Inflammatory macrophage (primary cell): ENCODE measurements around the gene PRKX.
"Not testable (repeated sequence)": the region's sequence is repeated elsewhere in the genome, so short reads cannot be mapped to it uniquely, and the experiment has no call there.

ENCODE experiments used
- DNase-seq, 2 donors: peaks; one replicate each; pipeline ENCODE4 v3.0.0-alpha.2; 2020 to 2022

Gene PRKX

DNA sequence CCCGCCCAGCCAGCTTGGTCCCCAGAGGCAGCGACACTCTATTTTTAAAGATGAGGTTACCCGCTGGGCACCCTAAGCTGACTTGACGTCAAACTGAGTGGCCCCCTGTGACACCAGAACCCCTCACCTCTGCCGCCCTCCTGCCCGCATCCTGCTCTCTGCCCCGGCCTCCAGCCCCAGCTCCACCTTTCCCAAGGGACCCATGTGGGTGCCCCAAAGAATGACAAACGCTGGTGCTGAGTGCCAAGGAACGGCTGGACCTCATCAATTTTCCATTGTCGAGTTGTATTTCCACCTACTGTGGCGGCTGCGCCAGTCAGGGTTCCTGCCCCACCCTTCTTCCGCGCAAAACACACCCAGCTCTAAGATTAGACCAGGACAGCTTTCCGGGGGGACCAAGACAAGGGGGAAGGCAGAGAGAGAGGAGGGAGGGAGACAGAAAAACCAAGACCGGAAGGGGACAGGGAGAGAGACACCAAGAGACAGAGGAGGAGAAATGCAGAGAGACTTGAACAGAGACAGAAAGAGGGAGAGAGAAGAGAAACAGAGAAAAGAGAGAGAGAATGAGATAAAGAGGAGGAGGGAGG is 2.0 kb downstream of the PRKX start:
- no peak for DNase-seq

DNA sequence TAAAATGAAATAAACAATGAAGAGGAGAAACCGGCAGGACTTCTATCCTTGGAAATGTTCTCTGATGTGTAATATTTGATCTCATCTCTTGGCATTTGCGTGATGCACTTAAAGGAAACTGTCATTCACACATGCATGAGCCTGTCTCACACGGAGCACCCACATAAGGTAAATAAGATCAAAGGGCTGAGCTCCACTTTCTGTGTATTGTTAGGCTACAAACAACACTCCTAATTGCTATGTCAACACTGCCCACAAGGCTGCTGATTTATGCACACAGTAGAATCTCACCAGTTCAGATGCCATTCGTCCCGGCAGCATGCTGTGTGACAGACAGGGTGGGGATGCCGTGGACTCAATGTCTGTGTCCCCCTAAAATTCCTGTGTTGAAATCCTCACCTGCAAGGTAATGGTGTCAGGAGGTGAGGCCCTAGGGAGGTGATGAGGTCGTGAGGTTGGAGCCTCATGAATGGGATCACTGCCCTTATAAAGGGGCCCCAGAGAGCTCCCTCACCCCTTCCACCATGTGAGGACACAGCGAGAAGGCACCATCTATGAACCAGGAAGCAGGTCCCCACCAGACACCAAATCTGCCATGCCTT is 5.7 kb downstream of the PRKX start:
- DNase-seq, result not testable (repeated sequence)

DNA sequence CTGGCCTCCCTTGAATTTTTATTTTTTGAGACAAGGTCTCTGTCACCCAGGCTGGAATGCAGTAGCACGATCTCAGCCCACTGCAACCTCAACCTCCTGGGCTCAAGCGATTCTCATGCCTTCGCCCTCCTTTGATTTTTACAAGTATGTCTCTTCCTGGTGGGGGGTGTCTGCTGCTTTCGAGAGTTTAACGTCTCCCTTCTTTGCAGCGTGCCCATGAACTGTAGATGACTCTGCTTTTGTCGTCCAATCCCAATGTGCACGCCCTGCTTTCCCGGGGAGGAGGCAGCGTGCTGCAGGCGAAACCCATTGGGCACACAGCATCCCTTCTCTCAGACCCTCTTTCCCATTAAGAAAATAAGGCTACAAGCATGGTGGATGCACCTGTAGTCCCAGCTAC is 7.0 kb downstream of the PRKX start:
- DNase-seq, result no peak

DNA sequence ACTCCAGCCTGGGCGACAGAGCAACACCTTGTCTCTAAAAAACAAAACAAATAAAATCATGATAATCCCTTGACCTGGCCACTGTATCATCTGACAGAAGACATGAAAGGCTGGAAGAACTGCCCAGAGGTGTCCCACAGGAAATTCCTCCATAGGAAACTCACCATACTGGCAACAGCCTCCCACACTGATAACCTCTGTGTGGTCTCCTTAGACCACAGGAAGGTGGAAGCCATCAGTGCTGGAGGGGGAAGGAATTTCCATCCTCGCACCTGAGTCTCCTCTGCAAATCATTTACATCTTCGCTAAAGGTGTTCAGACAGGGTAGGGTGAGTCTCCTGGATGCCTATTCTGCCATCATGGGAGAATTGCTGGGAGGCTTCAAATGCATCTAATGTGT is 10.2 kb downstream of the PRKX start:
- DNase-seq, result not testable (repeated sequence)

DNA sequence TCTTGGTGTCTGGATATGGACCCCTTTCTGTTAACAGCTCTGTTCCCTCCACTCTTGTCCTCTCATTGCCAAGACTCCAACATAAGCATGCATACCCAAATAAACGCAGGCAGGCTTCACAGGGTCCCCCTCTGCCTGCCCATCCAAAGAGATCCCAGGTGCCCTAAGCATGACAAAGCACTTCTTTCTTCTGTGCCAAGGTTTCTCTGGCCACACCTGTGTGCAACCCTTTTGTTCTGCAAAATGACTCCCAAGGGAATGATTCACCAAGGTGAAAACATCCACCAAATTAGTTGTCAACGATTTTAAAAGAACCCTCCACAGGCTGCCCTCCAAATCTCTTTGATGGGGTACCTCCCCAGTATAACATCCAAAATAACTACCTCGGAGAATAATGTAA is 11.4 kb downstream of the PRKX start:
- DNase-seq, result not testable (repeated sequence)

DNA sequence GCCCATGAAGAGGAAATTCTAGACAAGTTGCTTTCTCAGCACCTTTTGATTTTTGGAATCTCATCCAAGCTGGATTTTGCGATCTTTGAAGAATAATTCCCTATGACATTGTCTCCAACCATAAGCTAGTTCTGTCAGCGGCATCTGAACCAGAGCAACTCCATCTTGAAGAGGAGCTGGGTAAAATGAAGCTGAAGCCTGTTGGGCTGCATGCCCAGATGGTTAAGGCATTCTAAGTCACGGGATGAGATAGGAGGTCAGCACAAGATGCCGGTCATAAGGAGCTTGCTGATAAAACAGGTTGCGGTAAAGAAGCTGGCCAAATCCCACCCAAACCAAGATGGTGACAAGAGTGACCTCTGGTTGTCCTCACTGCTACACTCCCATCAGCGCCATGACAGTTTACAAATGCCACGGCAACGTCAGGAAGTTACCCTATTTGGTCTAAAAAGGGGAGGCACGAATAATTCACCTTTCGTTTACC is 12.0 kb downstream of the PRKX start:
- not testable (repeated sequence) for DNase-seq

DNA sequence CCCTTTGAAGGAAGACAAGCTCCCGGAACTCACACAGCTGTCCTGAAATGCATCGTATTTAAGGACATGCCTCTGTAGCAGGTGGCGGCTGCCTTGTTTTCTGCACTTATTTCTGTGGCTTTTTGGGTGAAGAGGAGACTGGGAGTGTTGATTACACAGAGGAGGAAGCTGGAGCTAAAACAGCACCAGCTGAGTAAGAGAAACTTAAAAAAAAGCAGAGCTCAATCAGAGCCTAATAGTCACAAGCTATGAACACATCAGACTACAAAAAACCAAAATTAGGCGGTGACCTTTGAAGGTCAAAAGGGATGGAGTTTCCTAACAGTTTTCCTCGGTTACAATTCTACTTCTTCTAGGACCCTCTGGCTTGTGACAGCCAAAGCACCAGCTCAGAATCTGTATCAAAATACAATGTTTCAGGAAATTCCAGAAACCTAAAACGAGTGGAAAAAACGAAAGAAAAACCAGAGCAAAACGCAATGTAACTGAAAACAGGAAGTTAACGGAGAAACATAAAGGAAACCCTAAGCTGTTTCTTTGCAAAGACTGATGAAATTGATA is 13.5 kb downstream of the PRKX start:
- DNase-seq, result peak; percentile 60 to 69

DNA sequence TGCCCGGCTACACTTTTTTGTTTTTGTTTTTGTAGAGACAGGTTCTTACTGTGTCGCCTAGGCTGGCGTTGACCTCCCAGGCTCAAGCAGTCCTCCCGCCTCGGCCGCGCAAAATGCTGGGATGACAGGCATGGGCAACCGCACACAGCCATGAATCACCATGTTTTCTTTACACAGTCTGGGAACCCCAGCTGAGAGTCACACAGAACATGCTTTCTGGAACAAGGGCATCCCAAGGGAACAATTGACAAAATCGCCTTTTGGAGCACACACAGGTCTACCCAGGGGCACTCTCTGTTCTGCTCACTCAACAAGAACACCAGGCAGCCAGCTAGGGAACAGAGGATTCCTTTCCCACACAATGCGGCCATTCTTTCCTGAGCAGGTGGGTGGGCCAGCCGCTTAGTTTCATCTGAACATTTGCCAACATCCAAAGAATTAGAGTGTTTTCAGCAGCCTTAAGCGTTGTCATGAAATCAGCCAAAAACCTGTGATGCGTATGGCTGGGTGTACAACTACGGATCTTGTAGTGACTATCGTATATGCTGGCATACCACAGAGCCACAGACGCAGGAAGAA is 15.7 kb downstream of the PRKX start:
- no peak for DNase-seq

DNA sequence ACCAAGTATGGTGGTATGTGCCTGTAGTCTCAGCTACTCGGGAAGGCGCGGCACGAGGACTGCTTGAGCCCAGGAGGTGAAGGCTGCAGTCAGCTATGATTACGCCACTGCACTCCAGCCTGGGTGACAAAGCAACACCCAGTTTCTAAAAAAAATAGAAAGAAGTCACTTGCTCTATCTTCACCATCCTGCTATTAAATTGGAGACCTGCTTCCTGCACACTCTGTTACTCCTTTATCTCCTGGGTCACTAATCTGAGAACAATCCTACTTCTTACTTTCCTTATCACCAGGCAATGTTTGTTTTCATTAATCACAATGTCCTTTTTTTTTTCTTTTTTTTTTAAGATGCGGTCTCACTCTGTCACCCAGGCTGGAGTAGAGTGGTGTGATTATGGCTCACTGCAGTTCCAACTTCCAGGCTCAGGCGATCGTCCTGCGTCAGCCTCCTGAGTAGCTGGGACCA is 16.2 kb downstream of the PRKX start:
- DNase-seq, result peak; percentile 45 to 66

DNA sequence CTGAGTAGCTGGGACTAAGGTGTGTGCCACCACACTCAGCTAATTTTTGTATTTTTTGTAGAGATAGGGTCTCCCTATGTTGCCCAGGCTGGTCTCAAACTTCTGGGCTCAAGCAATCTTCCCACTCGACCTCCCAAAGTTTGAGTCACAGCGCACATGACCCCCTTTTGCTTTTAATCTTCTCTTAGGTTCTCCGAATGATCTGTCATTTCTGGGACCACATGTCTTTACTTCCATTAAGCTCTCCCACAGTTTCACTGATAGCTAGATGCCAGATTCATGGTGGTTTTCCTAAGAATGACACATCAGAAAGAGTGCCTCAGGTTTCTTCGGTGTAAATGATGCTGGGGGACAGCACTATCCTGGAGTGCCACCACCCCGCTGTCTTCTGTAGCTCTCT is 17.9 kb downstream of the PRKX start:
- DNase-seq, result peak; percentile 4 to 11

DNA sequence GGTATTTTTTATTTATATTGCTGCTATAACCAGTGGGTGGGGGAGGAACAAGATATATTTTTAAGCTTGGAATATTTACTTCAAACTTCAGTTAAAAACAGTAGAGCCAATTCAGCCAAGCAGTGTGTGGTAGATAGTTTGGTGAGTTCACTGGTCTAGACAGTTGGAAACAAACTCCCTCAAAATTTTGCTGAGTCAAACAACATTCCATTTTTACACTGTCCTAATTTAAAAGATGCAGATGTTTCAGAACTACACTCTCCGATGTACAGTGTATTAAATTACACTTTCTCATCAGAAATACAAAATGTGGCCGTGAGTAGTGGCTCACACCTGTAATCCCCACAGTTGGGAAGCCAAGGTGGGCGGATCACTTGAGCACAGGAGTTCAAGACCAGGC is 23.3 kb downstream of the PRKX start:
- DNase-seq, result no peak

DNA sequence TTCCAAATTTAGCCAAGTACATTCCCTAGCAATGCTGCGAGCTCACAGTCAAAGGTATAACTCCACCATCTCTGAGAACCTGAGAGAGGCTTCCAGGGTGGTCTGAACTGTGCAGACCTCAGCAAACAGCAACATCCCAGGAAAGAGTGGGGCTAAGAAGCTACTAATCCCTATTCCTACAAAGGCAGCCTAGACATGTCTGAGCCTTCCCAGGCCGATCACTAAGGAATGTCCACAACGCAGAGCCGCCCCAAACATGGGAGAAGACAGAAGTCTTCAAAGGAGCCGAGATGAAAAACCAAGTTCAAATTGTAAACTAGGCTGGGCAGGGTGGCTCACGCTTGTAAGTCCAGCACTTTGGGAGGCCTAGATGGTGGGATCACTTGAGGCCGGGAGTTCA is 30.2 kb downstream of the PRKX start:
- DNase-seq, result not testable (repeated sequence)

DNA sequence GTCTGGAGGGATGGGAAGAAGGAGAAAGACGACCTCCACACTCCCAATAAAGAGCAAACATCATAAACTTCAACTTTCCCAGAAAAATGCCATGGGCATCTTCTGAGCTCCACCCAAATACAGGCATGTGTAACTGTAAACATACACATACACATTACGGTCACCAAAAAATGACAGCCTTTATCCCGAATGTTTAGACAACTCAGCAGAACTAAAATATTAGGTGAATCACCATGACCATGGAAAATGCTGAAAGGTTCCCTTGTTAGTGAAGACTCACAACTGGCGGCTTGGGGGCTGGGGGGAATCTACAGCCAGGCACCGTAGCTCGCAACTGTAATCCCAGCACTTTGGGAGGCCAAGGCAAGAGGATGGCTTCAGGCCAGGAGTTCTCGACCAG is 33.0 kb downstream of the PRKX start:
- no peak for DNase-seq

DNA sequence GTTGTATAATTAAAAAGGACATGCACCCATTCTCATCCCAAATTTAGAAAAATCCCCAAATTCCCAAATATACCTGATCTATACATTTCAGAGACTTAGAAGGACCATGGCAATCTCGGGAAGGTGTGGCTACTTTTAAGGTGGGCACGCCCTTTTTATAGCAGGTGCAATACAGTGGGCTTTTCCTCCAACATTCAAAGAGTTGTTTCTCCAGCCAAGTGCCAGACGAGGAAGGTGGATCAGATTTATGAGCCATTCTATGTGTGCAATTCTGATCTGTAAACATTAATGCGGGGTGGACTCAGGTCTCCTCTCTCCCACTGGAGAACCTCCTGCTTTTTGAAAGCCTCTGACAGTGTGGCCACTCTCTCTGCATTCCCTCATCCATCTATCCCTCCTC is 33.8 kb downstream of the PRKX start:
- no peak for DNase-seq

DNA sequence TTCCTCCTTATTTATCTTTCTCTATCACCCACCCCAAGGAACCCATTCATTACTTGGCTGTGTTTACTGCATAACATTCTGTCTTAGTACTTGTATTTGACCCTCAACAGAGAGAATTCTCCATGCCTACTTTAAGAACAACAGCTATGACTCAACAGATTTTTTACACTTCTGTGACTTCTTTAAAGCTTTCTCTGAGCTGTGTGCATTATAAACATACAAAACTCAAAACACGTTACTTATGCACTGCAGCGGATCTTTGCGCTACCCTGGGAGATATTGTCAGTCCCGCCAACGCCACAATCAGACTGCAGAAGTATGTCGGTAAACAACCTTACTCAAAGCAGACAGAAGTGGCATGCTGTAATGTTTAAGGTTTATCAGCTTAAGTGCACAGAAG is 35.1 kb downstream of the PRKX start:
- no peak for DNase-seq

DNA sequence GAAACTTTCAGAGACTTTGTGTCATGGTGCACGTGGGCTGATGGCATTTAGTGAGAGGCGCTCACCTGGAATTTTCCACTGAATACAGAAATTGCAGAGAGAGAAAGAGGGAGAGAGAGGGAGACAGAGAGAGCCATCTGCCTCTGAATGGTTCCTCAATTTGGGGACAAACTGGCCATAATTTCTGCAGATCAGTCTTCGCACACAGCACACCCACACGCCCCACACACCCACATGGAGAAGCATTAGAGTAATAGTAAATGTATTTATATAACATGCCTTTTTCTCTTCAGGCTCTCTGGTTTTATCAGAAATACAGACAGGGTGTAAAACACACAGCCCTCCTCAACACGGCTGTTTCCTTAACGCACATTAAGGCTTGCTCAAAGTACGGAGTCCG is 38.6 kb downstream of the PRKX start:
- DNase-seq, result peak; percentile 34 to 71

DNA sequence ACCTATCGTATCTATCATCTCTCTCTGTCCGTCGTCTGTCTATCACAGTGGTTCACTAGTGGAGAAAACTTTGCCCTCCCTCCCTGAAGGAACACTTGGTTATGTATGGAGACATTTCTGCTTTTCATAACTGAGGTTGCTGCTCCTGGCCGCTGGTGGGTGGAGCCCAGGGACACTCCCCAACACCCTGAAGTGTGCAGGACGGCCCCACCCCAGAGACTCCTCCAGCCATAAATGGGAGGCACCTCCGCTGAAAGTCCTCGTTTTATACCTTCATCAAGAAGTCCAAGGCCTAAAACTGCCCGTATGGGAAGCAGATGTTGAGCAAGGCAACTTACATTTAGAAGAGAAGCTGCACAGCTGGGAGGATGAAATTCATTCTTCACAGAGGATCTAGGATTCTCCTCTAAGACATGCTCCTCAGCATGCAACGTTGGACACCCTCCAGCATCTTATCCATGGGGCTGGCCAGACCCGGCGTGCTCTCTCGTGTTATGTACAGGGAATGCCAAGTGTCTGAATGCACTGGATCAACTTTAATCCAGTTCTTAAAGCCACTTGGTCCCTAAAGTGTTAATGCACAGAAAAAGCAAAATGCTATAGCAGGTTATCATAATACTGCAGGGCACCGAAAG is 43.5 kb downstream of the PRKX start:
- DNase-seq, result no peak

DNA sequence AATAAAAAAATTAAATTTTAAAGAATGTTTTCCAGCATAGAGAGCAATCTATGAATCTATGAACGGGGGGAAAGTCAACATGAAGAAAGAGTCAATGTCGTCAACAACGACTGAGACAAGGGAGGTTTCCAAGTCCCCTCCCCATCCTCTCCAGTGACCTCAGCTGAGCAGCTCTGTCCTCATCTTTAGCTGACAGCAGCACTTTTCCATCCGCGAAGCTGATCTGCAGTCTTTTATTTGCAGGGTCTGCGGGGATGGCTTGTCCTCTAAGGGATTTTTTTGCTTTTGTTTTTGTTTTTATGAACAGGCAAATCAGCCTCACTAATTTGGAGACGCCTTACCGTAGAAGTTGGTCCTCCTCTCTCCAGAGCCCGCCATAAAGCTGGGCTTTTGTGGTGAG is 46.5 kb downstream of the PRKX start:
- DNase-seq, result no peak

DNA sequence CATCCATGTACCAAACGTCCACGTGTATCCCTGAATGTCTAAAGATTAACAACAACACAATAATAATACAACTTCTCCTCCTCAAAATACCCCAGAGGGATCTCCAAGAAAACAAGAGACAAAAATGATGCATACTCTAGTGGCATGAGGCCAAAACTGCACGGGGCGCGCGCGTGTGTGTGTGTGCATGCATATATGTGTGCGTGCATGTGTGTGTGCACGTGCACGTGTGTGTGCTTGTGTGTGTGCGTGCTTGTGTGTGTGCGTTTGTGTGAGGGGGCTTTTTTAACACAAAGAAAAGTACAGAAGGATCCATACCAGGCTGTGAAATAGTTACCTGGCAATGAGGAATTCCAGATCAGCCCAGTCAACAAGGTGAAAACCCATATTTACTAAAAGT is 48.5 kb downstream of the PRKX start:
- DNase-seq, result no peak

DNA sequence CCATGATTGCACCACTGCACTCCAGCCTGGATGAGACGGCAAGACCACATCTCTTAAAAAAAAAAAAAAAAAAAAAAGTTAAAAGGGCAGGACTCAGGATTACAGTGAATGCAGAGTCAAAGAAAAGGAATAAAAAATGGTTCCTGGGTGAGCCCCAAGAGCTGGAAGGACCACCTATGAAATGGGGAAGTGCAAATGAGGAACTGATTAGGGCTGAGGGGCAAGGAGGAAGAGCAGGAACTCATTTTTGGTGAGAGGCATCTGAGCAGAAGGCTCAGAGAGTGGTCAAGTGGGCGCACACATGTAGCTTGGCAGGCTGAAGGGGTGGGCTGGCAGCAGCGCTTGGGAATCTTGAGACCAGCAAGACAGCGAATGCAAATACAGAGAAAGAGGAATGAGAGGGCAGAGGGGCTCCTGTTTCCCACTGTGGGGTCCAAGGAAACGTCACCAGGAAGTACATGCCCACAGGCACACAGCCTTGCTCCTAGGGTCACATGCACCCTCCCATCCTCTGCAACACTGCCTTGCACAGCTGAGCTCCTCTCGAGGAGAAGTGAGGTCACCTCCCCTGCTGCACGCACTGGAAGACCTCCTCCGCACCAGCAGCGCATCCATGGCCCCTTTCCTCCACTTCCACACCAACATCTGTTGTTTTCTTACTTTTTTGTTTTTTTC is 49.7 kb downstream of the PRKX start:
- peak; percentile 70 to 87 for DNase-seq

DNA sequence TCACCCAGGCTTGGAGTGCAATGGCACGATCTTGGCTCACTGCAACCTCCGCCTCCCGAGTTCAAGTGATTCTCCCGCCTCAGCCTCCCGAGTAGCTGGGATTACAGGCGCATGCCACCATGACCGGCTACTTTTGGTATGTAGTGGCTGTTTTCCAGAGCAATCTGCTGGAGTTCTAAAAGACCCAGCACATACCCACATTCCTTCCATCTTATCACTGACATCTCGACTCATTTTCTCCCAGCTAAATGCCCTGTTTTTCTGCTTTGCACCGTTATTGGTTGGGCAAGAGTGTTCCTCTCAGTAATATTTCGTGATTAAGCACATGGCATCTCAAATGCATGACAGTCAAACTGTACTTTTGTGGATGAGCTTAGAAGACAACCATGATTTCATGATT is 53.7 kb downstream of the PRKX start:
- DNase-seq, result no peak

DNA sequence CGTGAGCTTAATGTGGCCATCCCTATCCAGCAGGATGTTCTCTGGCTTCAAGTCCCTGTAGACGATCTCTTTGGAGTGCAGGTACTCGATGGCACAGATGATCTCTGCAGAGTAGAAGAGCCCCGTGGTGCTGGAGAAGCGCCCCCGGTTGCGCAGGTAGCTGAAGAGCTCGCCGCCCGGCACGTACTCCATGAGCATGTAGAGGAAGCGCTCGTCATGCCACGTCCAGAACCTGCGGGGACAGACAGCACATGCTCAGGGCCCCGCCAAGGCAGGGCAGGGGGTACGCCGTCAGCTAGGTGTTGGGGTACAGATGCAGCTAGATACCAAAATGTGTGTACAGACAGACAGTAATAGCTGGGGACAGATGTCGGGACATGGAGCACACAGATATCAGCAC is 58.3 kb downstream of the PRKX start:
- DNase-seq, result no peak

DNA sequence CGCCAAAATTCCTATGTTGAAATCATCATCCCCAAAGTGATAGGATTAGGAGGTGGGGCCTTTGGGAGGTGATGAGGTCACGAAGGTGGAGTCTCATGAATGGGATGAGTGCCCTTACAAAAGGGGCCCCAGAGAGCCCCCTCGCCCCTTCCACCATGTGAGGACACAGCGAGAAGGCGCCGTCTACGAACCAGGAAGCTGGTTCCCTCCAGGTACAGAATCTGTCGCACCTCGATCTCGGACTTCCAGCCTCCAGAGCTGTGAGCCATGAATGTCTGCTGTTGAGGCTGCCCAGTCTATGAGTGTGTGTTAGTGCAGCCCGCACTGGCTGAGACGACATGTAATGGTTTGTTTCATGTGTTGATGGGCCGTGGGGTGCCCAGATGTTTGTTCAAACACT is 60.3 kb downstream of the PRKX start:
- no peak for DNase-seq
